Bronchial epithelial cell (primary cell): Measurements from ENCODE around the gene ARL9. TPM values are rescaled to one million over a fixed set of nuclear protein-coding genes. Genes with fewer than 3 reads are reported as not detected.
A peak's percentile ranks its signal among the peaks of the same experiment; 100 is the strongest.
"Not testable (repeated sequence)": the region's sequence is repeated elsewhere in the genome, so short reads cannot be mapped to it uniquely, and the experiment has no call there.

ENCODE experiments used
- DNase-seq: peaks from one replicate; pipeline ENCODE4 v3.0.0-alpha.2; 2010; ENCODE audit warnings: low read depth
- FAIRE-seq: peaks from 2 replicates; lab custom pipeline; 2011; peaks lifted over from hg19 to GRCh38; lab: Jason Lieb, UNC
- H3K27me3 ChIP-seq: 2 replicates; pipeline ENCODE4 v1.5.1; 2011; ENCODE audit warnings: low read length; ENCODE audit not compliant: control insufficient read depth, insufficient read depth
- H3K36me3 ChIP-seq: 2 replicates; pipeline ENCODE4 v1.5.1; 2011; ENCODE audit warnings: low read length; ENCODE audit not compliant: control insufficient read depth, insufficient read depth
- H3K4me3 ChIP-seq: 2 replicates; pipeline ENCODE4 v1.5.1; 2011; ENCODE audit warnings: mild to moderate bottlenecking, low read depth, low read length, control low read depth
- CTCF ChIP-seq: IDR thresholded peaks from 2 replicates; pipeline ENCODE4 v1.5.1; 2011; ENCODE audit warnings: mild to moderate bottlenecking, moderate library complexity, low read length, control low read depth, inconsistent platforms; ENCODE audit not compliant: insufficient read depth, severe bottlenecking
- total RNA-seq: library from RNA; depleted of rRNA; stranded (reverse); fragments of >200 nt; gene quantifications from 2 replicates; pipeline ENCODE4 v1.2.1, GENCODE V29; 2014

The ARL9 gene
- total RNA-seq, 1 donor from 2014 or later = under 0.01 TPM

GRCh38 chr4:56465599-56466295 is 39.8 kb upstream of the ARL9 start:
- Histone ChIP-seq H3K27me3 (no peaks in the 10 kb centered on the region), H3K4me3 (peak overlapping the region; percentile 95), H3K36me3 (peaks cover 1% of the 10 kb centered on the region)
- DNase-seq (peak; percentile 57), FAIRE-seq (no peak)
- TF ChIP-seq CTCF = no peak

- H3K36me3 ChIP-seq, H3K27me3 ChIP-seq, FAIRE-seq: not testable (repeated sequence)
- DNase-seq = peak; percentile 87
- H3K4me3 ChIP-seq = peak overlapping the region; percentile 95
Observed at GRCh38 chr4:56466296-56466761, 39.3 kb upstream of the ARL9 start.

- no peak for DNase-seq
- peaks cover 4% of the 10 kb centered on the region for H3K36me3 ChIP-seq
- H3K27me3 ChIP-seq = no peaks in the 10 kb centered on the region
- no peak for TF ChIP-seq CTCF
- peak overlapping the region; percentile 95 for H3K4me3 ChIP-seq
- no peak for FAIRE-seq
Observed at GRCh38 chr4:56466910-56467283, 38.7 kb upstream of the ARL9 start.

- DNase-seq (peak; percentile 81), FAIRE-seq (no peak)
- Histone ChIP-seq H3K36me3 (peaks cover 5% of the 10 kb centered on the region), H3K4me3 (peak within 1 kb of the TSS; percentile 95), H3K27me3 (no peaks in the 10 kb centered on the region)
- TF ChIP-seq CTCF = no peak
Observed at GRCh38 chr4:56467284-56468096, 38.1 kb upstream of the ARL9 start, which contains the start of gene SRP72. Gene SRP72, plus strand, starts transcription at chr4:56467617. Its CDS starts 19 bp downstream, at chr4:56467636.

- no peak for TF ChIP-seq CTCF
- no peak for FAIRE-seq
- H3K36me3 ChIP-seq = peaks cover 7% of the 10 kb centered on the region
- peak overlapping the region; percentile 95 for H3K4me3 ChIP-seq
- DNase-seq = peak; percentile 61
- no peaks in the 10 kb centered on the region for H3K27me3 ChIP-seq
Observed at GRCh38 chr4:56468097-56468422, 37.5 kb upstream of the ARL9 start.

- TF ChIP-seq CTCF = no peak
- Histone ChIP-seq H3K27me3 (no peaks in the 10 kb centered on the region), H3K4me3 (no peak overlapping the region), H3K36me3 (peaks cover 11% of the 10 kb centered on the region)
- no peak for DNase-seq
- FAIRE-seq = no peak
Observed at GRCh38 chr4:56469489-56470210, 35.9 kb upstream of the ARL9 start.
